Measurements from ENCODE around the gene TPRN.

- TF ChIP-seq CTCF (conservative IDR thresholded peaks at IDR 0.05 in 1 of 2, IDR thresholded peaks at IDR 0.05 in 1 of 2; ENCODE audit: extremely low read depth in 1 of 2, insufficient read depth in 1 of 2, low read depth in 1 of 2, low read length in 2 of 2) = no peak
- no peak for TF ChIP-seq EZH2 (IDR thresholded peaks at IDR 0.05; ENCODE audit: borderline replicate concordance, low read length)
Observed at GRCh38 chr9:137148661-137149060, 51.9 kb downstream of the TPRN start.

All from mammary epithelial cell (primary cell).